Body of pancreas (tissue), 4 donors: ENCODE data around the gene GYPB. TPM values are rescaled to one million over a fixed set of nuclear protein-coding genes. Genes with fewer than 3 reads are reported as not detected.
"Not testable (repeated sequence)": the region's sequence is repeated elsewhere in the genome, so short reads cannot be mapped to it uniquely, and the experiment has no call there.

Experiments used
- ATAC-seq: fragments of 150-250 bp; one replicate; pipeline ENCODE4 v1.9.1; 2016
- DNase-seq, 4 donors: peaks; one replicate each; pipeline ENCODE4 v3.0.0-alpha.2; 2019
- H3K27ac ChIP-seq, 4 donors: fragments of 200-600 bp; sonication (generic); 1 replicate in 3 of 4; 2 replicates in 1 of 4; pipeline versions ENCODE4 v1.5.1 to v1.6.1; 2016 to 2019; ENCODE audit warnings: mild to moderate bottlenecking in 1 of 4, mixed read lengths in 1 of 4, moderate library complexity in 1 of 4
- H3K27me3 ChIP-seq, 2 donors: fragments of 200-600 bp; sonication (generic); one replicate each; pipeline ENCODE4 v1.6.0; 2016; ENCODE audit warnings: mild to moderate bottlenecking in 1 of 2
- H3K36me3 ChIP-seq, 2 donors: fragments of 200-600 bp; sonication (generic); replicated peaks in 1 of 2; 2 replicates each; pipeline ENCODE4 v1.5.1; 2016; ENCODE audit warnings: low read depth in 2 of 2; ENCODE audit not compliant: insufficient read depth in 1 of 2
- H3K4me1 ChIP-seq: fragments of 200-600 bp; sonication (generic); one replicate; pipeline ENCODE4 v1.6.0; 2016
- H3K4me3 ChIP-seq, 2 donors: fragments of 200-600 bp; sonication (generic); 1 replicate in 1 of 2; 2 replicates in 1 of 2; pipeline ENCODE4 v1.5.1; 2016 to 2019
- H3K9me3 ChIP-seq, 3 donors: fragments of 200-600 bp; sonication (generic); 1 replicate in 2 of 3; 2 replicates in 1 of 3; pipeline ENCODE4 v1.5.1; 2016
- WGBS, 2 donors: methylation state at CpG; one replicate each; pipeline ENCODE4 v1.1.5; 2017; 5-methylcytosine and 5-hydroxymethylcytosine counted together
- intact Hi-C: fragments of 100-400 bp; cut with DNase I; formaldehyde crosslinking; loops from one replicate; pipeline ENCODE4 v1.15.1; 2023
- total RNA-seq, 2 donors: library from RNA; depleted of rRNA; stranded (reverse); fragments of >200 nt; gene quantifications; one replicate each; pipeline ENCODE4 v1.1.0, GENCODE V29; 2016

GYPB gene
- total RNA-seq, 2 donors from 2014 or later, result not detected

DNA sequence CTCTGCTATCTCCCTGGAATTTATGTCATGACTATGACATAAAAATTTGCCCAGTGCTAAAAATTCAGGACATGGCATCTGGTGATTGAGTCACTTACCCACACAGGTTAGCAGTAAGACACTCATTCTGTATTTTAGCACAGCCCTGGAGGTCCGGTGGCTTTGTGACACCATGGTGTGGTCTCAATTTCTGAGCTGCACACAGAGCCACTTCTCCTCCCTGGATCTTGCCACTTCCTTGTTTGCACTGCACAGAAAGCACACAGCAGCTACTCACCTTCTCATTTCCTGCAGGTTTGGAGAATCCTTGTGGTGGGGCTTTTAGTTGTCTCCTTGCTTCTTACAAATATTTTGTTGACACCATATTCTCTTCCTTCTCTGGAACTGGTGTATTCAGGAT, 69.0 kb downstream of the GYPB start:
- intact Hi-C loops, H3K4me1 ChIP-seq, DNase-seq, H3K9me3 ChIP-seq, H3K27me3 ChIP-seq, H3K27ac ChIP-seq, H3K4me3 ChIP-seq, H3K36me3 ChIP-seq, ATAC-seq: not testable (repeated sequence)
- WGBS, 2 donors, result 19 to 57% methylated on average over 1 of the region's 1 CpG

DNA sequence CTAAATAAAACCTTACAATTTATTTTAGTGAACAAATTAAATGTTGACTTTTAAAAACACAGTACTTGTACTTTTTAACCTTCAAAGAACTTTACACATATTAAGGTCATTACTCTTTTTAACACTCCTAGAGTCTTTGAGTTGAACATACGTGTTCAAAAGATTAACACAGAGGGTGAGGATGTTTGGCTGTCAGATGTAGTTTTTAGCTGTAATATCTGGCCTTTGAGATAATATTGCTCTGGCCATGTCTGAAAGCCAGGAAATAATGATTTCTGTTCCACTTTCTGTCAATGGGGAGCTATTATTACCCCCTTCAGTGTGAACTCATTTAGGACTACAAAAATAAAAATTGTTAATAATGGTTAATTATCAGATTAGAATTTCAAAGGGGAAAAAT, 71.7 kb downstream of the GYPB start:
- ATAC-seq, intact Hi-C loops, H3K36me3 ChIP-seq, DNase-seq, H3K4me3 ChIP-seq, H3K27ac ChIP-seq, H3K9me3 ChIP-seq, H3K27me3 ChIP-seq, H3K4me1 ChIP-seq: not testable (repeated sequence)
- WGBS, 2 donors, result 43 to 53% methylated on average over 1 of the region's 1 CpG

Other genes with a start within 250 kb of the GYPB start
- gene GYPE, start 113.8 kb downstream of the GYPB start, total RNA-seq, result not detected
- not detected for gene GYPA, start 121.3 kb upstream of the GYPB start, total RNA-seq